Left ventricle myocardium superior (tissue), 1 donor: Measurements from ENCODE around the gene PFKL. TPM values are rescaled to one million over a fixed set of nuclear protein-coding genes. Genes with fewer than 3 reads are reported as not detected.

ENCODE experiments used
- ATAC-seq: fragments of 200-7000 bp; cut with Tn5 transposase; one replicate; pipeline ENCODE4 v1.9.1; 2020; ENCODE audit warnings: mild to moderate bottlenecking, moderate library complexity
- DNase-seq: peaks from one replicate; pipeline ENCODE4 v3.0.0-alpha.2; 2020
- intact Hi-C: fragments of 100-400 bp; cut with micrococcal nuclease; formaldehyde crosslinking; loops from one replicate; pipeline ENCODE4 v1.11.0; 2022
- total RNA-seq: library from RNA; stranded (reverse); fragmentation: NEBNext Ultra II Directional; extraction: Animal tissue kit (Norgen Biotek cat#: 25700); gene quantifications from one replicate; pipeline ENCODE4 v1.2.1, GENCODE V29; 2021
- donor health status: DM: no; HTN: yes; CAD: no; lungs with severe emphysema.

The PFKL gene
- total RNA-seq, 1 donor from 2014 or later = 46.1 TPM

GRCh38 chr21:44322621-44323325, 22.9 kb downstream of the PFKL start:
- DNase-seq = no peak
- intact Hi-C loops = no loop called here

GRCh38 chr21:44323591-44323990, 23.7 kb downstream of the PFKL start:
- DNase-seq (no peak), ATAC-seq (no peak)
- intact Hi-C loops = no loop called here

More at GRCh38 chr21:44322621-44323325, 22.9 kb downstream of the PFKL start:
- no peak for ATAC-seq

- no peak for ATAC-seq
- no peak for DNase-seq
- intact Hi-C loops = no loop called here
Observed at GRCh38 chr21:44324106-44324853, 24.4 kb downstream of the PFKL start.

GRCh38 chr21:44324854-44325107, 24.9 kb downstream of the PFKL start:
- no peak for ATAC-seq

GRCh38 chr21:44325386-44326271, 25.8 kb downstream of the PFKL start:
- DNase-seq (no peak), ATAC-seq (no peak)
- intact Hi-C loops = no loop called here

More at GRCh38 chr21:44324854-44325107, 24.9 kb downstream of the PFKL start:
- no peak for DNase-seq
- intact Hi-C loops = no loop called here

- ATAC-seq (no peak), DNase-seq (no peak)
Observed at GRCh38 chr21:44326272-44326647, 26.4 kb downstream of the PFKL start.

GRCh38 chr21:44326716-44327602, 27.1 kb downstream of the PFKL start:
- no peak for DNase-seq
- peak; percentile 2 for ATAC-seq
- intact Hi-C loops = no loop called here

More at GRCh38 chr21:44326272-44326647, 26.4 kb downstream of the PFKL start:
- intact Hi-C loops = no loop called here

GRCh38 chr21:44327603-44327974, 27.7 kb downstream of the PFKL start:
- no peak for DNase-seq
- ATAC-seq = no peak
- intact Hi-C loops = no loop called here

- DNase-seq = no peak
- ATAC-seq = peak; percentile 1
- intact Hi-C loops = no loop called here
Observed at GRCh38 chr21:44328242-44328895, 28.5 kb downstream of the PFKL start.

GRCh38 chr21:44329086-44329889, 29.4 kb downstream of the PFKL start:
- ATAC-seq = no peak
- intact Hi-C loops = no loop called here
- DNase-seq = no peak

GRCh38 chr21:44329971-44330681, 30.3 kb downstream of the PFKL start:
- DNase-seq (no peak), ATAC-seq (no peak)
- intact Hi-C loops = no loop called here

GRCh38 chr21:44330698-44331097, 30.8 kb downstream of the PFKL start:
- ATAC-seq (no peak), DNase-seq (no peak)
- intact Hi-C loops = no loop called here

GRCh38 chr21:44331209-44331608, 31.4 kb downstream of the PFKL start:
- DNase-seq (no peak), ATAC-seq (no peak)
- intact Hi-C loops = no loop called here

GRCh38 chr21:44331650-44332307, 31.9 kb downstream of the PFKL start:
- no peak for ATAC-seq
- DNase-seq = no peak
- intact Hi-C loops = no loop called here

- no peak for DNase-seq
- intact Hi-C loops = no loop called here
Observed at GRCh38 chr21:44332383-44332782, 32.5 kb downstream of the PFKL start.

GRCh38 chr21:44332965-44333364, 33.1 kb downstream of the PFKL start:
- DNase-seq = no peak
- intact Hi-C loops = no loop called here

More at GRCh38 chr21:44332383-44332782, 32.5 kb downstream of the PFKL start:
- ATAC-seq = no peak

More at GRCh38 chr21:44332965-44333364, 33.1 kb downstream of the PFKL start:
- ATAC-seq = no peak
